GM19238 (cell line): Measurements from ENCODE around the gene TSPAN10.
A peak's percentile ranks its signal among the peaks of the same experiment; 100 is the strongest.
"Not testable (repeated sequence)": the region's sequence is repeated elsewhere in the genome, so short reads cannot be mapped to it uniquely, and the experiment has no call there.

Experiments
- DNase-seq: peaks from one replicate; pipeline ENCODE4 v3.0.0; 2011; ENCODE audit warnings: low spot score; ENCODE audit not compliant: insufficient read length

The TSPAN10 gene

GRCh38 chr17:81660441-81660840 lies 23.4 kb downstream of the TSPAN10 start:
- no peak for DNase-seq

GRCh38 chr17:81662002-81662401 lies 25.0 kb downstream of the TSPAN10 start:
- no peak for DNase-seq

- no peak for DNase-seq
Measured at GRCh38 chr17:81664051-81664470, 27.1 kb downstream of the TSPAN10 start.

- peak; percentile 55 for DNase-seq
Measured at GRCh38 chr17:81665205-81666091, 28.5 kb downstream of the TSPAN10 start.

DNA sequence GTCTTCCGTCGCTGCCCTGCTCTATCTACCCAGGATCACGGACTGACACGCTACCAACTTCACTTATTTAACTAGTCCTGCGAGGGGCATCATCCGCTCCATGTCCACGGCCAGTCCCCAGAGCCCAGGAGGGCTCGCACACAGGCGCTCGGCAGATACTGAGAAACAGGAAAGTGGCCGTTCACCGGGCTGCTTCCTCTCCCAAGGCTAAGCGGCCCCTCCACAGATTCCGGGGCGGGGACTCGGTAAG lies 29.0 kb downstream of the TSPAN10 start:
- DNase-seq, result no peak

DNA sequence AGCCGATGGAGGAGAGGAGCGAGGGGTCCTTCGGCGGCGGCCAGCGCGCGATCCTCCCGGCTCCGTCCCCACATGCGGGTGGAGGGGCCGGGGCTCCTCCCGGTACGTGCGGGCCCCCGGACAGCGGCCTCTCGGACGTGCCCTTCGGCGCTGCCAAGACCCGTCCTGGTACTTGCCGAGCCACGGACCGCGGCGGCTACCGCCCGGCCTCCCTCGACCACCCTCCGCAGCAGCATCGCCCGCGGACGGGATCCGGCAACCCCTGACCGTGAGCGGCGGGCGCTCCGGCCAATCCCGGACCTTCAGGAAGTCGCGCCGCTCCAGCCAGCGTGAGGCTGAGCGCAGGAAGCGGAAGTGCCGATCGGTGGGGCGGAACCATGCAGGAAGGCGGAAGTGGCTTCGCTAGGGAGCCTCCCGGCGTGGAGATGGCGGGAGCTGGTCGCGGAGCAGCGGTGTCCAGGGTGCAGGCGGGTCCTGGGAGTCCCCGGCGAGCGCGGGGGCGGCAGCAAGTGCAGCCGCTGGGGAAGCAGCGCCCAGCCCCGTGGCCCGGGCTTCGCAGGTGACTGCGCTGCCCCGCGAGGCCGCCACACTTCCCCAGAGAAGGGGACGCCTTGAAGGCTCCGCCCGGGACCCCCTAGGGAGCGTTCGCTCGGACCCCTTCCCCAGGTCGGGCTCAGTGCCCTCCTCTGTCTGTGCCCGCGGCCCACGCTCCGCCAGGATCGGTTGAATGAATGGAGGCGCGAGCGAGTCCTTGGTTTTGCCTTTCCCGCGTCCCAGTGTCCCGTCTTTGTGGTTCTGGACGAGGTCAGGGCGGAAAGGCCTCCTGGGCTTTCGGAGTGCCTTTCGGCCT lies 29.6 kb downstream of the TSPAN10 start, which contains the start of the genes CCDC137 and OXLD1:
CCDC137 (plus strand) TSS at position 396 of the 850 bp plus-strand sequence; CDS start at position 426, 30 bp downstream.
OXLD1 (minus strand) TSS at position 264 of the 850 bp plus-strand sequence; CDS start at position 236, 28 bp downstream.
- DNase-seq, result peak; percentile 97

DNA sequence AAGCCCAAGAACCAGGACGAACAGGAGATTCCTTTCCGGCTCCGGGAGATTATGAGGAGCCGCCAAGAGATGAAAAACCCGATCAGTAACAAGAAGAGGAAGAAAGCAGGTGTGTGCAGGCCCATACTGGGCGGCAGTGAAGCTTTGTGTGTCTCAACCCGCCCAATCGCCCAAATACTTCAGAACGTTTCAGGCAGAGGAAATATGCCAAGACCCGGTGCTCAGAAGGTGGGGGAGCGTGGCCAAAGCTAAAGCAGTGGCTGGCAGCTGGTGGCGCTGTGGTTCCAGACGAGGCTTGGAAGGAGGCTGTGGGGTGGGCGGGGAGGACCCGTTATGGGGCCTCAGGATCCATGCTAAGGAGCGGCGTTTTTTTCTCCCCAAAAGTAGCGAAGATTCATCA lies 30.8 kb downstream of the TSPAN10 start:
- no peak for DNase-seq

DNA sequence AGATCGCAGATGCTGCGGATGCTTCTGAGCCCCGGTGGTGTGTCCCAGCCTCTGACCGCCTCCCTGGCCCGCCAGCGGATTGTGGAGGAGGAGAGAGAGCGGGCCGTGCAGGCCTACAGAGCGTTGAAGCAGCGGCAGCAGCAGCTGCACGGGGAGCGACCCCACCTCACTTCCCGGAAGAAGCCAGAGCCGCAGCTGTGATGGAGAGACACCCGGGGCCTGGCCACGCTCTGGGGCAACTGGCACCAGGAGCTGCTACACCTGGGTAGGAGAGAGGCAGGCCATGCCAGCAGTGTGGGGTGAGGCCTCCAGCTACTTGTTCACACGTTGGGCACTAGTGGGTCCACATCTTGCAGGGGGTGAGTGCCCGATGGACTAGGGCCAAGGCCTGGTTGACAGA lies 35.5 kb downstream of the TSPAN10 start:
- no peak for DNase-seq

DNA sequence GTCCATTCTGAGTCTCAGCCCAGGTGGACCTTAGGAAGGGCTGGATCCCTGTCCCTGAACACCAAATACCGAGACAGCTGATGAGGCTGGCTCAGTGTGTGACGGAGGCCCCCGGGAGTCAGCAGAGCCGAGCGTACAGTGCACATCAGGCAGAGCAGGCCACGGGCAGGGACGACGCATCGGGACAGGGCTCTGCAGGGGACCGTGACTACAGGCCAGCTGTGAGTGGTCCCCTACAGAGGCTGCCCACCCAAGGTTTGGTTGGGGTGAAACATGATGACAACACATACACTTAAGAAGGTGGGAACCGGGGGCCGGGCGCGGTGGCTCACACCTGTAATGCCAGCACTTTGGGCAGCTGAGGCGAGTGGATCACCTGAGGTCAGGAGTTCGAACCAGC lies 36.0 kb downstream of the TSPAN10 start:
- no peak for DNase-seq

DNA sequence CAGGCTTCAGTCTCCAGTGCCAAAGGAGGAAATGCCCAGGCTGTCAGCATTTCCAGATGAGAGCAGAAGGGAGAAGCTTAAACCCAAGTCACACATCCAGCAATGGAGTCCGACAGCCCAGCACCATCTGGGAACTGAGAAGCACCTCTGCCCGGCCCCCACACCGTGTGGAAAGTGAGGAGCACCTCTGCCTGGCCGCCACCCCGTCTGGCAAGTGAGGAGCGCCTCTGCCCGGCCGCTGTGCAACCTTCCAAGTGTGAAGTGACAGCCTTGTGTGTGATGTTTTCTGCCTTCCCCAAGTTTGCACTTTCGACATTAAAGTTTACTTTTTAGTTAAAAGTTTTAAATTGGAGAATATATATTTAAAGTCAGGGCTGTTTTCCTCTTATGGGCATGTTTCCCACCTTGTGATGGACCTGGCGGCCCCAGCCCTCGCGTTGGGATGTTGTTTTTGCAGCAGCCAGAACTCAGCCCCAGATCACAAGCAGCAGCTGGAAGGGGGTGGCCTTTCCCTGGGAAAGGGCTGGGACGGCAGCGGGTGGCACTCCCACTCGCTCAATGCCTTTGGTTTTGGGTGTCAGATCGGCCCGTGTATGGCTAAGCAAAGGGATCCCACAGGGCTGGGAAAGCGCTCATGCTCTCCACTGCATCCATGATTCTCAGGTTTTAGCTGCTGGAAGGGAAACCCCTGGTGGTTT lies 36.7 kb downstream of the TSPAN10 start:
- no peak for DNase-seq

DNA sequence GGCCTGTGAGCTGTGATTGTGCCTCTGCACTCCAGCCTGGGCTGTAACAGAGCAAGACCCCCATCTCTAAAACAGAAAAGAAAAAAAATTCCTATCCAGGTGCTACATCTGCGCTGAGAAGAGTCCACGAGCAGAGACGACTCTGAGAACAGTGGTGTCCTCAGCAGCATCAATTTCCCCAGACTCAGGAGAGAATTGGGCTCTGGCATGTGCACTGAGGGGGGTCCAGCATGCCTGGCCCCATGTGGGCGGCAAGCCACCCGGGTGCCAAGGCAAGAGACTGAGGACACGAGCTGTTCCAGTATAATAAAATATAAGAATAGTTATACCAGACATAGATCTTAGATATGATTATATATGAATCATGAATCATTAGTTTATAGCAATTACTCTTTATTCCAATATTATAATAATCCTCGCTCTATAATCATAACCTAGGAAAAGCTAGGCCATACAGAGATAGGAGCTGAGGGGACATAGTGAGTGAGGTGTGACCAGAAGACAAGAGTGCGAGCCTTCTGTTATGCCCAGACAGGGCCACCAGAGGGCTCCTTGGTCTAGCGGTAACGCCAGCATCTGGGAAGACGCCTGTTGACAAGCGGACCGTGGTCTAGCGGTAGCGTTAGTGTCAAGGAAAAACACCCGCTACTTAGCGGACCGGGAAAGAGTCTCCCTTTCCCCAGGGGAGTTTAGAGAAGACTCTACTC lies 38.7 kb downstream of the TSPAN10 start:
- DNase-seq, result not testable (repeated sequence)

GRCh38 chr17:81676906-81677305 lies 39.9 kb downstream of the TSPAN10 start:
- no peak for DNase-seq

DNA sequence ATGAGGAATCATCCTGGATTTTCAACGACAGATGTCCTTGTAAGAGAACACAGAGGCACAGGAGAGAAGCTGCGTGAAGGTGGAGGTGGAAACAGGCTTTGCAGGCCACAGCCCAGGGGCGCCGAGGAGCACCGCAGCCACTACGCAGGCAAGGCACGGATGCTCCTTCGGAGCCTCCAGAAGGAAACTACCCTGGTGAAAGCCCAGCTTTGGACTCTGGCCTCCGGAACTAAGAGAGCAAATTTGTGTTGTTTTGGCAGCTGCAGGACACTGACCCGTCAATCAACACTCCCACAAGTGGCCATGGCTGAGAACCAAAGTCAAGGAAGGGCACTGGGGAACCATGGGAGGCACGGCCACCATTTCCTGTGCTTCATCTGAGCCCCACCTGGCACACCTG lies 43.2 kb downstream of the TSPAN10 start:
- no peak for DNase-seq

DNA sequence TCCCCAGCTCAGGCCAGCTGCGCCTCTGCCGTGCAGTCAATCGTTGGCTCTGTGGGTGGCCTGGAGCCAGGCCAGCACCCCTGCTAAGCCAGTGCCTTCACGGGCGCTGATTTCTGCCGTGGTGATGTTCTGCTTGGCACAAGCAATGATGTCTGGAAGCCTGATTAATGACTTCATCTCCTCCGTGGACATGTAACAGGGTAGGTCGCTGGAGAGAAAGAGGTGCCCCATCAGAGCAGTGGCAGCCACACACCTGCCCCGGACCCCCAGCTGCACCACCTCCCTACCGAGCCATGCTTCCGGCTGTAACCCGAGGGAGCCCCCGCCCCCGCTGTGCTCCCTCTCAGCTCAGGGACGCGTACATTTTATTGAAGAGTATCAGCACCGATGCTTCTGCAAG lies 44.7 kb downstream of the TSPAN10 start:
- DNase-seq, result no peak

DNA sequence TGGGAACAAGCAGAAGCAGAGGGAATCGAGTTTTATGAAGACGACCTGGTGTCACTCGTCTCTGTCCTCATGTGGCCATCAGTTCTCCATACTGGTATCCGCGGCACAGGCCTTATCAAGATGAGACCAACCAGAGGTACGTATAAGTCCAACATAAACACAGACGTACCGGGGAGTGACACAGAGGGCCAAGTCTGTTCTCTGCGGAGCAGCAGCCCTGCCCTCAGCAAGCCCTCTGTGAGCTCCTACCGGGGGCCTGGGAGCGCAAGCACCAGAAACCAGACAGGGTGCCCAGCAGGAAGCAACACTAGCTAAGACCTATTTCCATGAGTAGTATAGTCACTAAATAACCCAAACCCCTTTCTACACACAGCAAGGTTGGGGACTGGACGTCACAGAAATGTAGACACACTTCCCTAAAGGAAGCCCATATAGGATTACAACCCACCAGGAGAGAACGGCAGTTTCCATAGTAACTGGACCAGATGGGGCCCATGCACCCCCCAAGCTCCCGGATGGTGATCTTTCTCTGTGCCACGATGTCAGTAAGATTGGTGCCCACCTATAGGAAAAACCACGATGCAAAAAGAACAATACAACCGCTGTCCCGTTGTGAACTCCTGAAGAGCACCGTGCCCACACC lies 45.7 kb downstream of the TSPAN10 start:
- no peak for DNase-seq

DNA sequence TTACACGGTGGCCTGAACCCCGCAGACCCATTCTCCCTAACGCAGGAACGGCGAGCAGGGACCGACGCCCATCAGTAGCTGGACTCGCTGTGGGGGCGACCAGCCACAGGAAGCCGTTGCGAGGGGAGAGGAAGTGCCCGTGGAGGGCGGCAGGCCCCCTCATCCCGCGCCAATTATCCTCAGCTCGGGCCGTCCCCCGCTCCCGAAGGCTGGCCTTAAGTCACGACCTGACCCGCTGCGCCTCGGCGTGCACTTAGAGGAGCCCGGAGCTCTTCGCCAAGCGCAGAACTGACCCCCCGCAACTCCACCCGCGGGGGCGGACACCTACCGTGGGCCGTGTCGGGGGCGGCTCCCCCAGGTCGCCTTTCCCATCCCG lies 46.2 kb downstream of the TSPAN10 start:
- DNase-seq, result peak; percentile 58

GRCh38 chr17:81683584-81684441 lies 46.8 kb downstream of the TSPAN10 start, which contains the start of the genes ARL16 and HGS:
Gene ARL16, minus strand, starts transcription at chr17:81683797. Its CDS starts 44 bp downstream, at chr17:81683753.
Gene HGS, plus strand, starts transcription at chr17:81684011. Its CDS starts 56 bp downstream, at chr17:81684067.
- DNase-seq, result peak; percentile 100

GRCh38 chr17:81684442-81684911 lies 47.5 kb downstream of the TSPAN10 start:
- no peak for DNase-seq

DNA sequence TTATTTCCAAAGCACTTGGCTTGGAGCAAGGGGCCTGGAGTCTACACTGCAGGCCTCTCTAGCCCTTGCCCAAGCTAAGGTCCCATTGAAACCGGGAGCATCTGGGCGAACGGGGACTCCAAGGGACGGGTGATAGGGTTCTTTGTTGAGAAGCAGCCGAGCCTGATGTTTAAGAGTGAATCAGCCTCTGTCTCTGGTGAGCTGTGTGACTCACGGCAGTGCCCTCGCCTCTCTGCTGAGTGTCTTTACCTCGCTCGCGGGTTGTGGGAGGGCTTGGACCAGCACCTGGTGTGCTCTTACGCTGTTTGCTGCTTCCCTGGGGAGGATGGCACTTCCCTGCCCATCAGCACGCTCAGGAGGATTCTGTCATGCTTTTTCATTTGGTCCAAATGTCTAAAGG lies 48.1 kb downstream of the TSPAN10 start:
- DNase-seq, result no peak
